HG02759 (cell line): ENCODE data around the gene TMEM201.

ENCODE experiments used
- ATAC-seq: cut with Tn5 transposase; IDR thresholded peaks from one replicate; pipeline ENCODE4 v1.9.1; 2021; ENCODE audit warnings: mild to moderate bottlenecking, moderate library complexity; ENCODE audit not compliant: unreplicated experiment

TMEM201 gene

GRCh38 chr1:9651565-9652378 lies 63.1 kb downstream of the TMEM201 start, which contains the start of gene PIK3CD:
PIK3CD (plus strand) TSS chr1:9651731; CDS start chr1:9710456, 58,725 bp downstream.
- peak; percentile 35 for ATAC-seq

DNA sequence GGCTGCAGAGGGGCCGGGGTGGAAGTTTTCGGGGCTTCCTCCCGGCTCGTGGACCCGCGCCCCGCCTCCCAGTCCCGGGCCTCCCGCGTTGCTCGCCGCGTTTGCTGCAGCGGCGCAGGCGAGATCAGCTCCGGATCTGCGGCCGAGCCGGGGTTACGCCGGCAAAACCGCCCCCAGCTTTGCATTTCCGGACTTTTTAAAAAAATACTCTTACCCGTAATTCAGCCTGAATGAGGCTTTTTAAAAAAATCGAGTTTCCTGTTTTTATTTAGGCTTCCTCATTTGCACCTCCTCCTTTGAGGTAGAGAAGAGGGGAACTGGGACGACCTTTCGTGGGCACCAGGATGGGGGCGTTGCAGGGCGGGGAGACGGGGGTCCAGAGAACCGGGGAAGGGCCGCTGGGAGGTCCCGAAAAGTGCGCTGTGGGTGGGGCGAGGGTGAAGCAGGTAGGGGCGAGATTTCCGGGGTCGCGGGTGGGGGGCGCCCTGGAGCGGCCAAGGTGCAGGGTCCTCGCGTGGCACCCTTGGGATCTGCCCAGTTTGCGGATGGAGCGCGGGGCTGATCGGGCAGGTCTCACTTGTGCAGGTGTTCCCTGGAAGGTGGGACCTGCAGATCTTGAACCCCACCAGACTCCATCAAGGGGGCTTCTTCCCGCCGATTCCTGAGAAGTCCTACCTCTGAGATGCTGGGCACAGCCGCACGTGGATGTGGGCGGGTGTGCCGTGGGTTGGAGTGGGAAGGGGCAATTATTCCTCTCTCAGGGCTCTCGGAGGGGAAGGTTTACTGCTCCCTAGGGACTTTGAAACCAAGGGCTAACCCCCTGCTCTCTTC lies 63.9 kb downstream of the TMEM201 start:
- ATAC-seq = peak; percentile 32

- no peak for ATAC-seq
Observed at GRCh38 chr1:9653210-9653490, 64.4 kb downstream of the TMEM201 start.

- ATAC-seq = no peak
Observed at GRCh38 chr1:9653491-9654050, 64.9 kb downstream of the TMEM201 start.

GRCh38 chr1:9654051-9654833 lies 65.5 kb downstream of the TMEM201 start:
- no peak for ATAC-seq

GRCh38 chr1:9654834-9655723 lies 66.4 kb downstream of the TMEM201 start:
- no peak for ATAC-seq

- no peak for ATAC-seq
Observed at GRCh38 chr1:9655836-9656235, 67.1 kb downstream of the TMEM201 start.

GRCh38 chr1:9657521-9658032 lies 68.9 kb downstream of the TMEM201 start:
- ATAC-seq = no peak

DNA sequence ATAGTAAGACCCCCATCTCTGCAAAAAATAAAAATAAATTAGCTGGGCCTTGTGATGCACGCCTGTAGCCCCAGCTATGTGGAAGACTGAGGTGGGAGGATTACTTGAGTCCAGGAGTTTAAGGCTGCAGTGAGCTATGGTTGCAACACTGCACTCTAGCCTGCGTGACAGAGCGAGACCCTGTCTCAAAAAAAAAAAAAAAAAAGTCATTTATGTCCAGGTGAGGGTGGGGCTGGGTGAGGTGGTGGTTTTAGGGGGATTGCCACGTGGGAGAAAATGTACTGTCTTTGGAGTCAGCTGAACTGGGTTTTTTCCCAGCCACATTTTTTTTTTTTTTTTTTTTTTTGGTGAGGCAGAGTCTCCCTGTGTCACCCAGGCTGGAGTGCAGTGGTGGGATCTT lies 69.5 kb downstream of the TMEM201 start:
- no peak for ATAC-seq

DNA sequence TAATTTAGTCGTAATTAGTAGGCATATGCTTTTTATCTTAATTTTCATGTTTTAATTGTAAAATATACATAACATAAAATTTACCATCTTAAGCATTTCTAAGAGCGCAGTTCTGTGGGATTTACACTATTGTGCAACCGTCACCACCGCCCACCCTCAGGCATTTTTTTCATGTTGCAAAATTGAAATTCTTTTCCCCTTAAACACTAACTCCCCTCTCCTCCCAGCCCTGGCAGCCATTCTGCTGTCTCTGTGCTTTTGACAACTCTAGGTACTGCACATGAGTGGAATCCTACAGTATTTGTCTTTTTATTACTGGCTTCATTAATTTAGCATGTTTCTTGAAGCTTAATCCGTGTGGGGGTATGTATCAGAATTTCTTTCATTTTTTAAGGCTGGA lies 70.6 kb downstream of the TMEM201 start:
- ATAC-seq = no peak

DNA sequence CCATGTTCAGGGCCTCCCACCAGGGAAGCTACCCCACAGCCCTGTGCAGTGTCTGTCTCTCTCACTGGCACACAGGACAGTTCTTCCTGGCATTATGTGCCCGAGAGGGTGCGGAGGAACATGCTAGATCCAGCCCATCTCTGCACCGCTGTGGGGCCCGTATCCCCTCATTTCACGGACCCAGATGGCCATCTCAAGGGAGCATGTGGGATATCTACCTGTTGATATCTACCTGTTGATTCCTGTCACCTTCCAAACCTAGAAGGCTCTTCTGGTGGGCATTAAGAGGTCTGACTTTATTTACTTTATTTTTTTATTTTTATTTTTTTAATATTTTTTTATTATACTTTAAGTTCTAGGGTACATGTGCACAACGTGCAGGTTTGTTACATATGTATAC lies 74.5 kb downstream of the TMEM201 start:
- ATAC-seq = no peak
